ENCODE results near the gene FIGNL2. TPM values are rescaled to one million over a fixed set of nuclear protein-coding genes. Genes with fewer than 3 reads are reported as not detected.

Gene FIGNL2
- total and polyA plus RNA-seq, 2 of the 13 experiments (the other 11 are each of a cell fraction or from before 2014, with no cell fraction given): 0.82 to 1.00 TPM

GRCh38 chr12:51863933-51864832 is 15.7 kb upstream of the FIGNL2 start (continued):
- TF ChIP-seq LCORL (IDR thresholded peaks at IDR 0.05) (no peak), LCORL (CRISPR knock-in tag; IDR thresholded peaks at IDR 0.05) (peak; percentile 72), MEIS2 (CRISPR knock-in tag; IDR thresholded peaks at IDR 0.05) (no peak), ZBTB34 (CRISPR knock-in tag; IDR thresholded peaks at IDR 0.05) (no peak), ZNF580 (CRISPR knock-in tag; IDR thresholded peaks at IDR 0.05; ENCODE audit: borderline replicate concordance, low read depth) (no peak), TRAFD1 (CRISPR knock-in tag; IDR thresholded peaks at IDR 0.05; ENCODE audit: borderline replicate concordance) (no peak), SRSF4 (IDR thresholded peaks at IDR 0.05; ENCODE audit: low read depth, low read length, poor library complexity, severe bottlenecking) (no peak), UBTF (CRISPR knock-in tag; IDR thresholded peaks at IDR 0.05) (peak; percentile 41; the same call in 1 of the 2 replicates), ZFP36 (IDR thresholded peaks at IDR 0.05; ENCODE audit: borderline replicate concordance, low read depth, low read length, partially characterized antibody) (no peak), SKIL (CRISPR knock-in tag; IDR thresholded peaks at IDR 0.05; ENCODE audit: borderline replicate concordance) (no peak), ZNF710 (CRISPR knock-in tag; IDR thresholded peaks at IDR 0.05; ENCODE audit: borderline replicate concordance) (no peak), KDM5A (IDR thresholded peaks at IDR 0.05; ENCODE audit: borderline replicate concordance, low read length) (no peak), CCDC6 (CRISPR knock-in tag; IDR thresholded peaks at IDR 0.05) (0 out of 2 replicates have a peak, but pooled peaks have one; percentile 22), ZNF569 (CRISPR knock-in tag; IDR thresholded peaks at IDR 0.05; ENCODE audit: borderline replicate concordance) (no peak), ZNF234 (CRISPR knock-in tag; conservative IDR thresholded peaks at IDR 0.05) (no peak)

All from HepG2 (cell line).